HCT116 (cell line): ENCODE data around the gene PADI2. TPM values are rescaled to one million over a fixed set of nuclear protein-coding genes. Genes with fewer than 3 reads are reported as not detected.

Experiments used
- ATAC-seq: fragments of 200-7000 bp; cut with Tn5 transposase; 2 replicates; pipeline ENCODE4 v1.9.1; 2020; ENCODE audit warnings: mild to moderate bottlenecking, moderate library complexity
- BruUV-seq: library from RNA; stranded (reverse); fragments of 400-500 nt; replicated peaks from 2 replicates; lab custom pipeline; 2021; lab: Mats Ljungman, UMichigan
- CTCF ChIA-PET: fragments of 300-600 bp; sonication (Branson Sonifier 250); formaldehyde crosslinking; loops from one replicate; lab custom pipeline; 2021; ENCODE audit warnings: antibody characterized with exemption; lab: Charles Lee
- POLR2A ChIA-PET: fragments of 300-600, 350-600 bp; sonication (Branson Sonifier 250); formaldehyde crosslinking; loops from one replicate; lab custom pipeline; 2021; ENCODE audit warnings: antibody characterized with exemption; lab: Charles Lee
- RAD21 ChIA-PET, 2 experiments: fragments of 300-600 bp; sonication (Branson Sonifier 250); formaldehyde crosslinking; loops; one replicate each; lab custom pipeline; 2023; ENCODE audit warnings: low total read pairs in 2 of 2; ENCODE audit not compliant: uncharacterized antibody in 2 of 2, unreplicated experiment in 2 of 2, low non-redundant PET in 1 of 2; lab: Charles Lee
- DNase-seq: peaks from one replicate; pipeline ENCODE4 v3.0.0-alpha.2; 2010; ENCODE audit warnings: low read depth, low spot score
- H2AFZ ChIP-seq: fragments of 200-600 bp; shearing (Covaris generic), sonication (generic); 2 replicates; pipeline ENCODE4 v1.6.1; 2017; ENCODE audit warnings: low read depth, mixed run types, mixed read lengths, antibody characterized with exemption, low read length; ENCODE audit not compliant: poor library complexity, severe bottlenecking
- H3K27ac ChIP-seq: 2 replicates; pipeline ENCODE4 v1.5.1; 2012; ENCODE audit warnings: low read depth, low read length
- H3K27me3 ChIP-seq: fragments of 200-600 bp; sonication (generic); 2 replicates; pipeline ENCODE4 v1.6.1; 2016; ENCODE audit warnings: mixed run types, low read length, mixed read lengths; ENCODE audit not compliant: insufficient read depth
- H3K36me3 ChIP-seq, 2 experiments: fragments of 200-500 bp in 1 of 2; fragments of 200-600 bp in 1 of 2; sonication (Bioruptor generic) in 1 of 2; sonication (generic) in 1 of 2; 2 replicates each; pipeline versions ENCODE4 v1.5.1 to v1.6.1; 2014 to 2016; ENCODE audit warnings: low read length in 2 of 2, inconsistent platforms in 1 of 2, mixed read lengths in 1 of 2, mixed run types in 1 of 2; ENCODE audit not compliant: insufficient read depth in 2 of 2, control insufficient read depth in 1 of 2
- H3K4me1 ChIP-seq, 2 experiments: fragments of 200-600 bp in 1 of 2; sonication (generic) in 1 of 2; 2 replicates each; pipeline versions ENCODE4 v1.5.1 to v1.6.1; 2012 to 2017; ENCODE audit warnings: low read length in 2 of 2, inconsistent platforms in 1 of 2, mild to moderate bottlenecking in 1 of 2, mixed read lengths in 1 of 2, mixed run types in 1 of 2, moderate library complexity in 1 of 2; ENCODE audit not compliant: insufficient read depth in 2 of 2, control insufficient read depth in 1 of 2
- H3K4me2 ChIP-seq: fragments of 200-600 bp; sonication (generic); 2 replicates; pipeline ENCODE4 v1.6.1; 2017; ENCODE audit warnings: mixed run types, low read length, mixed read lengths
- H3K4me3 ChIP-seq, 2 experiments: fragments of 200-600 bp in 1 of 2; sonication (generic) in 1 of 2; replicated peaks in 1 of 2; 2 replicates each; pipeline ENCODE4 v1.5.1; 2011 to 2016; ENCODE audit warnings: low read length in 2 of 2, control low read depth in 1 of 2, low read depth in 1 of 2, mild to moderate bottlenecking in 1 of 2, mixed read lengths in 1 of 2, mixed run types in 1 of 2
- H3K79me2 ChIP-seq: fragments of 200-600 bp; sonication (generic); 2 replicates; pipeline ENCODE4 v1.6.1; 2017; ENCODE audit warnings: mild to moderate bottlenecking, mixed run types, low read length, moderate library complexity, mixed read lengths; ENCODE audit not compliant: insufficient read depth
- H3K9ac ChIP-seq: fragments of 200-600 bp; sonication (generic); 2 replicates; pipeline ENCODE4 v1.6.1; 2016; ENCODE audit warnings: low read length, mixed read lengths
- H3K9me2 ChIP-seq: fragments of 200-600 bp; sonication (generic), shearing (Covaris generic); 2 replicates; pipeline ENCODE4 v1.6.1; 2017; ENCODE audit warnings: mixed run types, mild to moderate bottlenecking, moderate library complexity; ENCODE audit not compliant: insufficient read depth
- H3K9me3 ChIP-seq, 2 experiments: fragments of 200-500 bp in 1 of 2; fragments of 200-600 bp in 1 of 2; sonication (Bioruptor generic) in 1 of 2; sonication (generic) in 1 of 2; 2 replicates each; pipeline ENCODE4 v1.6.1; 2014 to 2017; ENCODE audit warnings: low read length in 2 of 2, mixed read lengths in 2 of 2, inconsistent platforms in 1 of 2, low read depth in 1 of 2, mild to moderate bottlenecking in 1 of 2, mixed run types in 1 of 2, moderate library complexity in 1 of 2; ENCODE audit not compliant: control insufficient read depth in 1 of 2, insufficient read depth in 1 of 2
- H4K20me1 ChIP-seq: fragments of 200-600 bp; sonication (generic), shearing (Covaris generic); 2 replicates; pipeline ENCODE4 v1.6.1; 2017; ENCODE audit warnings: mixed run types, mild to moderate bottlenecking, moderate library complexity; ENCODE audit not compliant: insufficient read depth
- CBX3 ChIP-seq: IDR thresholded peaks from 2 replicates; pipeline ENCODE4 v1.6.1; 2012; ENCODE audit warnings: low read depth
- CEBPB ChIP-seq: IDR thresholded peaks from 2 replicates; pipeline ENCODE4 v1.6.1; 2012; ENCODE audit warnings: low read depth
- EGR1 ChIP-seq: IDR thresholded peaks from 2 replicates; pipeline ENCODE4 v1.6.1; 2012; ENCODE audit warnings: low read depth
- FOSL1 ChIP-seq: IDR thresholded peaks from 2 replicates; pipeline ENCODE4 v1.6.1; 2012; ENCODE audit warnings: low read depth
- POLR2A ChIP-seq: IDR thresholded peaks from 2 replicates; pipeline ENCODE4 v1.7.0; 2011; ENCODE audit warnings: borderline replicate concordance; ENCODE audit not compliant: insufficient read depth, insufficient read length; ENCODE audit errors: extremely low read depth
- SIN3A ChIP-seq: IDR thresholded peaks from 2 replicates; pipeline ENCODE4 v1.6.1; 2012; ENCODE audit warnings: low read depth
- SRF ChIP-seq: IDR thresholded peaks from 2 replicates; pipeline ENCODE4 v1.6.1; 2012; ENCODE audit warnings: low read depth
- ZNF274 ChIP-seq: fragments of 200-500 bp; sonication (Bioruptor generic); IDR thresholded peaks from 2 replicates; pipeline ENCODE4 v1.6.1; 2014; ENCODE audit warnings: mild to moderate bottlenecking, low read depth, low read length, inconsistent platforms
- intact Hi-C: fragments of 100-400 bp; cut with micrococcal nuclease; formaldehyde crosslinking; loops from 2 replicates; pipeline ENCODE4 v1.10.0; 2022
- total RNA-seq: library from RNA; stranded (reverse); gene quantifications from one replicate; pipeline ENCODE4 v1.2.1, GENCODE V29; 2021; ENCODE audit not compliant: unreplicated experiment
- TF ChIP-seq, protein P1 (sequence below): IDR thresholded peaks from 2 replicates; pipeline ENCODE4 v1.6.1; 2012; ENCODE audit warnings: low read depth
- TF ChIP-seq, protein P2 (sequence below): IDR thresholded peaks from 2 replicates; pipeline ENCODE4 v1.6.1; 2011; ENCODE audit warnings: mild to moderate bottlenecking, low read length, moderate library complexity; ENCODE audit not compliant: insufficient replicate concordance; ENCODE audit errors: extremely low read depth

The PADI2 gene
- total RNA-seq, 1 experiment from 2014 or later, result 2.7 TPM

DNA sequence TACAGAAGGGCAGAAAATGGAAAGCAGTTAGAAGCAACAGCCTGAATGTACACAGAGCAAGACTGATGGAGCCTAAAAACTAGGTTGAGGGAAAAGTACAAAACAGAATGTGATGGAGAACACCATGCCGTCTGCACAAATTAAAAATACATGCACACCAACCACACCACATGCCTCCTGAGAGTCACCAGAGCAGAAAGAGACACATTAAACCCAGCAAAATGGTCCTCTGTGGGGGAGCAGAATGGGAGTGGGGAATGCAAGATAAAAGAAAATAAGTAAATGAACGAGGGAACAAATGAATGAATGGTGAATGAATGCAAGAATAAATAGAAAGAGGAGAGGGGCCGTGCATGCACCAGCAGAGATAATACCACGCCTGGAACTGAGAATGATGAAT lies 24.1 kb downstream of the PADI2 start:
- H3K4me3 ChIP-seq, result no peak overlapping the region
- no peaks in the 10 kb centered on the region for H3K9me2 ChIP-seq
- no peaks in the 10 kb centered on the region for H3K9me3 ChIP-seq
- ATAC-seq (no peak), DNase-seq (no peak)
- H3K79me2 ChIP-seq, result no peaks in the 10 kb centered on the region
- H3K9ac ChIP-seq, result no peak overlapping the region
- peaks cover 0 to 5% of the 10 kb centered on the region in 2 experiments; a peak in 1 of 4 replicates for H3K4me1 ChIP-seq
- ChIA-PET RAD21 (no interaction called here), POLR2A (no interaction called here), CTCF (no interaction called here)
- no peaks in the 10 kb centered on the region for H4K20me1 ChIP-seq
- TF ChIP-seq ZNF274 (no peak), CBX3 (no peak), SRF (no peak), FOSL1 (no peak), SIN3A (no peak), EGR1 (no peak), POLR2A (no peak), CEBPB (no peak)
- TF ChIP-seq, protein P1, sequence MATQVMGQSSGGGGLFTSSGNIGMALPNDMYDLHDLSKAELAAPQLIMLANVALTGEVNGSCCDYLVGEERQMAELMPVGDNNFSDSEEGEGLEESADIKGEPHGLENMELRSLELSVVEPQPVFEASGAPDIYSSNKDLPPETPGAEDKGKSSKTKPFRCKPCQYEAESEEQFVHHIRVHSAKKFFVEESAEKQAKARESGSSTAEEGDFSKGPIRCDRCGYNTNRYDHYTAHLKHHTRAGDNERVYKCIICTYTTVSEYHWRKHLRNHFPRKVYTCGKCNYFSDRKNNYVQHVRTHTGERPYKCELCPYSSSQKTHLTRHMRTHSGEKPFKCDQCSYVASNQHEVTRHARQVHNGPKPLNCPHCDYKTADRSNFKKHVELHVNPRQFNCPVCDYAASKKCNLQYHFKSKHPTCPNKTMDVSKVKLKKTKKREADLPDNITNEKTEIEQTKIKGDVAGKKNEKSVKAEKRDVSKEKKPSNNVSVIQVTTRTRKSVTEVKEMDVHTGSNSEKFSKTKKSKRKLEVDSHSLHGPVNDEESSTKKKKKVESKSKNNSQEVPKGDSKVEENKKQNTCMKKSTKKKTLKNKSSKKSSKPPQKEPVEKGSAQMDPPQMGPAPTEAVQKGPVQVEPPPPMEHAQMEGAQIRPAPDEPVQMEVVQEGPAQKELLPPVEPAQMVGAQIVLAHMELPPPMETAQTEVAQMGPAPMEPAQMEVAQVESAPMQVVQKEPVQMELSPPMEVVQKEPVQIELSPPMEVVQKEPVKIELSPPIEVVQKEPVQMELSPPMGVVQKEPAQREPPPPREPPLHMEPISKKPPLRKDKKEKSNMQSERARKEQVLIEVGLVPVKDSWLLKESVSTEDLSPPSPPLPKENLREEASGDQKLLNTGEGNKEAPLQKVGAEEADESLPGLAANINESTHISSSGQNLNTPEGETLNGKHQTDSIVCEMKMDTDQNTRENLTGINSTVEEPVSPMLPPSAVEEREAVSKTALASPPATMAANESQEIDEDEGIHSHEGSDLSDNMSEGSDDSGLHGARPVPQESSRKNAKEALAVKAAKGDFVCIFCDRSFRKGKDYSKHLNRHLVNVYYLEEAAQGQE, result no peak
- TF ChIP-seq, protein P2, sequence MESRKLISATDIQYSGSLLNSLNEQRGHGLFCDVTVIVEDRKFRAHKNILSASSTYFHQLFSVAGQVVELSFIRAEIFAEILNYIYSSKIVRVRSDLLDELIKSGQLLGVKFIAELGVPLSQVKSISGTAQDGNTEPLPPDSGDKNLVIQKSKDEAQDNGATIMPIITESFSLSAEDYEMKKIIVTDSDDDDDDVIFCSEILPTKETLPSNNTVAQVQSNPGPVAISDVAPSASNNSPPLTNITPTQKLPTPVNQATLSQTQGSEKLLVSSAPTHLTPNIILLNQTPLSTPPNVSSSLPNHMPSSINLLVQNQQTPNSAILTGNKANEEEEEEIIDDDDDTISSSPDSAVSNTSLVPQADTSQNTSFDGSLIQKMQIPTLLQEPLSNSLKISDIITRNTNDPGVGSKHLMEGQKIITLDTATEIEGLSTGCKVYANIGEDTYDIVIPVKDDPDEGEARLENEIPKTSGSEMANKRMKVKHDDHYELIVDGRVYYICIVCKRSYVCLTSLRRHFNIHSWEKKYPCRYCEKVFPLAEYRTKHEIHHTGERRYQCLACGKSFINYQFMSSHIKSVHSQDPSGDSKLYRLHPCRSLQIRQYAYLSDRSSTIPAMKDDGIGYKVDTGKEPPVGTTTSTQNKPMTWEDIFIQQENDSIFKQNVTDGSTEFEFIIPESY, result no peak
- H2AFZ ChIP-seq, result no peak overlapping the region
- H3K27ac ChIP-seq, result no peak overlapping the region
- H3K4me2 ChIP-seq, result no peak overlapping the region
- no peaks in the 10 kb centered on the region for H3K36me3 ChIP-seq
- H3K27me3 ChIP-seq, result no peaks in the 10 kb centered on the region
- no TSS peak for BruUV-seq
- intact Hi-C loops, result no loop called here
